PC-9 (cell line): ENCODE measurements around the gene HYAL1.

Source experiments
- CTCF ChIP-seq: fragments of 200-600 bp; sonication (generic); conservative IDR thresholded peaks from 2 replicates; pipeline ENCODE4 v1.6.1; 2017; ENCODE audit warnings: mixed run types, antibody characterized with exemption, mild to moderate bottlenecking, moderate library complexity
- EZH2 ChIP-seq: fragments of 200-600 bp; sonication (generic); IDR thresholded peaks from 2 replicates; pipeline ENCODE4 v1.8.0; 2017; ENCODE audit warnings: antibody characterized with exemption, low read depth

GRCh38 chr3:50278123-50278879 lies 25.1 kb downstream of the HYAL1 start:
- TF ChIP-seq CTCF (no peak), EZH2 (no peak)
